Measurements from ENCODE around the gene PTH.

PTH gene

GRCh38 chr11:13502492-13502891, 6.7 kb upstream of the PTH start:
- no peak for DNase-seq (ENCODE audit: low read depth in 1 of 2, low spot score in 1 of 2)
- TF ChIP-seq REST (IDR thresholded peaks at IDR 0.05; ENCODE audit: insufficient replicate concordance, low read depth) (no peak), CTCF (IDR thresholded peaks at IDR 0.05; ENCODE audit: insufficient read depth, low read length) (no peak), POLR2AphosphoS5 (IDR thresholded peaks at IDR 0.05; ENCODE audit: low read depth) (no peak), SPI1 (IDR thresholded peaks at IDR 0.05; ENCODE audit: borderline replicate concordance, low read depth) (no peak), GABPA (IDR thresholded peaks at IDR 0.05; ENCODE audit: low read depth) (no peak)
- Histone ChIP-seq H3K4me3 (replicated peaks; ENCODE audit: insufficient read depth, low read length) (no peak overlapping the region), H3K27me3 (ENCODE audit: insufficient read depth, poor library complexity, severe bottlenecking) (no peaks in the 10 kb centered on the region), H3K27ac (replicated peaks) (no peak overlapping the region)

GRCh38 chr11:13494051-13494450, 1.7 kb downstream of the PTH start:
- TF ChIP-seq GABPA (IDR thresholded peaks at IDR 0.05; ENCODE audit: low read depth) (no peak), SPI1 (IDR thresholded peaks at IDR 0.05; ENCODE audit: borderline replicate concordance, low read depth) (no peak), CTCF (IDR thresholded peaks at IDR 0.05; ENCODE audit: insufficient read depth, low read length) (no peak), POLR2AphosphoS5 (IDR thresholded peaks at IDR 0.05; ENCODE audit: low read depth) (no peak), REST (IDR thresholded peaks at IDR 0.05; ENCODE audit: insufficient replicate concordance, low read depth) (no peak)
- H3K27me3 ChIP-seq (ENCODE audit: insufficient read depth, poor library complexity, severe bottlenecking): no peaks in the 10 kb centered on the region
- DNase-seq (ENCODE audit: low read depth in 1 of 2, low spot score in 1 of 2): no peak
- H3K27ac ChIP-seq (replicated peaks): no peak overlapping the region
- H3K4me3 ChIP-seq (replicated peaks; ENCODE audit: insufficient read depth, low read length): no peak overlapping the region

- Histone ChIP-seq H3K27me3 (ENCODE audit: insufficient read depth, poor library complexity, severe bottlenecking) (no peaks in the 10 kb centered on the region), H3K4me3 (replicated peaks; ENCODE audit: insufficient read depth, low read length) (peak overlapping the region; percentile 19), H3K27ac (replicated peaks) (no peak overlapping the region)
- TF ChIP-seq SPI1 (IDR thresholded peaks at IDR 0.05; ENCODE audit: borderline replicate concordance, low read depth) (no peak), POLR2AphosphoS5 (IDR thresholded peaks at IDR 0.05; ENCODE audit: low read depth) (no peak), GABPA (IDR thresholded peaks at IDR 0.05; ENCODE audit: low read depth) (no peak), CTCF (IDR thresholded peaks at IDR 0.05; ENCODE audit: insufficient read depth, low read length) (peak; percentile 47), REST (IDR thresholded peaks at IDR 0.05; ENCODE audit: insufficient replicate concordance, low read depth) (no peak)
- peak in 1 of 2 experiments; percentile 50 for DNase-seq (ENCODE audit: low read depth in 1 of 2, low spot score in 1 of 2)
Observed at GRCh38 chr11:13487661-13488030, 8.2 kb downstream of the PTH start.

Measured in HL-60 (cell line).